Sigmoid colon (tissue), 4 donors: Measurements from ENCODE around the gene GABRB3.

Experiments used
- CTCF ChIP-seq, 4 experiments: fragments of 450-650 bp in 3 of 4; fragments of 200-600 bp in 1 of 4; IDR thresholded peaks; one replicate each; pipeline ENCODE4 v1.5.1; 2016 to 2019; ENCODE audit warnings: antibody characterized with exemption in 4 of 4, mild to moderate bottlenecking in 3 of 4, moderate library complexity in 2 of 4
- EP300 ChIP-seq, 4 donors: sonication (generic); formaldehyde crosslinking; IDR thresholded peaks; one replicate each; pipeline ENCODE4 v1.6.1; 2017; ENCODE audit warnings: antibody characterized with exemption in 4 of 4
- POLR2A ChIP-seq, 2 donors: fragments of 450-650 bp; IDR thresholded peaks; one replicate each; pipeline ENCODE4 v1.6.1; 2016; ENCODE audit warnings: antibody characterized with exemption in 2 of 2, mild to moderate bottlenecking in 2 of 2, moderate library complexity in 2 of 2
- POLR2AphosphoS5 ChIP-seq, 4 donors: sonication (generic); formaldehyde crosslinking; IDR thresholded peaks; one replicate each; pipeline ENCODE4 v1.6.1; 2017; ENCODE audit warnings: antibody characterized with exemption in 4 of 4

DNA sequence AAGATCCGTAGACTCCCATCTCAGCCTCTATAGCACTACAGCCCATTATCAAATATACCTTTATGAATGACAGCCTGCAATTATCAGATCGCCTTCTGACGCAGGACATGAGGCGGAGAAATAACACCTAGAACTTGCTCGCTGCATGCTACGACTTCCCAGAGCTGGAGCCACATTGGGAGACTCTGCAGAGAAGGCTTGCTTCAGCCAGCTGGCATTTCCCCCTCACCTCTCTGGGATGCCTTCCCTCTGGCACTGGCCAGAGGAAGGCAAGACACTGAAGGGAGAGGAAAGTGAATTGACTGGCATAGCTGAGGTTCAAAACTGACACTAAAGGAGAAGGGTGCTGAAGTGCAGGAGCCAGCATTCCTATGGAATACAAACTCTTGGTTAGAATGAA, 131.7 kb downstream of the GABRB3 start:
- no peak for TF ChIP-seq CTCF (IDR thresholded peaks at IDR 0.05)
- no peak for TF ChIP-seq POLR2A (IDR thresholded peaks at IDR 0.05)
- no peak for TF ChIP-seq EP300 (IDR thresholded peaks at IDR 0.05)
- TF ChIP-seq POLR2AphosphoS5 (IDR thresholded peaks at IDR 0.05), result no peak
